ENCODE data around the gene CSE1L.
"Not testable (repeated sequence)": the region's sequence is repeated elsewhere in the genome, so short reads cannot be mapped to it uniquely, and the experiment has no call there.

GRCh38 chr20:49028177-49028576, 17.9 kb upstream of the CSE1L start:
- TF ChIP-seq, protein P1, sequence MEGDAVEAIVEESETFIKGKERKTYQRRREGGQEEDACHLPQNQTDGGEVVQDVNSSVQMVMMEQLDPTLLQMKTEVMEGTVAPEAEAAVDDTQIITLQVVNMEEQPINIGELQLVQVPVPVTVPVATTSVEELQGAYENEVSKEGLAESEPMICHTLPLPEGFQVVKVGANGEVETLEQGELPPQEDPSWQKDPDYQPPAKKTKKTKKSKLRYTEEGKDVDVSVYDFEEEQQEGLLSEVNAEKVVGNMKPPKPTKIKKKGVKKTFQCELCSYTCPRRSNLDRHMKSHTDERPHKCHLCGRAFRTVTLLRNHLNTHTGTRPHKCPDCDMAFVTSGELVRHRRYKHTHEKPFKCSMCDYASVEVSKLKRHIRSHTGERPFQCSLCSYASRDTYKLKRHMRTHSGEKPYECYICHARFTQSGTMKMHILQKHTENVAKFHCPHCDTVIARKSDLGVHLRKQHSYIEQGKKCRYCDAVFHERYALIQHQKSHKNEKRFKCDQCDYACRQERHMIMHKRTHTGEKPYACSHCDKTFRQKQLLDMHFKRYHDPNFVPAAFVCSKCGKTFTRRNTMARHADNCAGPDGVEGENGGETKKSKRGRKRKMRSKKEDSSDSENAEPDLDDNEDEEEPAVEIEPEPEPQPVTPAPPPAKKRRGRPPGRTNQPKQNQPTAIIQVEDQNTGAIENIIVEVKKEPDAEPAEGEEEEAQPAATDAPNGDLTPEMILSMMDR (IDR thresholded peaks at IDR 0.05; ENCODE audit: poor library complexity, severe bottlenecking), result not testable (repeated sequence)
- not testable (repeated sequence) for TF ChIP-seq POLR2AphosphoS5 (IDR thresholded peaks at IDR 0.05); EP300 (conservative IDR thresholded peaks at IDR 0.05; ENCODE audit: poor library complexity, severe bottlenecking); EZH2 (IDR thresholded peaks at IDR 0.05; ENCODE audit: borderline replicate concordance, insufficient read depth, low read length, poor library complexity, severe bottlenecking); TAF1 (IDR thresholded peaks at IDR 0.05; ENCODE audit: low read depth); MXI1 (conservative IDR thresholded peaks at IDR 0.05; ENCODE audit: poor library complexity, severe bottlenecking)
- TF ChIP-seq, protein P2, sequence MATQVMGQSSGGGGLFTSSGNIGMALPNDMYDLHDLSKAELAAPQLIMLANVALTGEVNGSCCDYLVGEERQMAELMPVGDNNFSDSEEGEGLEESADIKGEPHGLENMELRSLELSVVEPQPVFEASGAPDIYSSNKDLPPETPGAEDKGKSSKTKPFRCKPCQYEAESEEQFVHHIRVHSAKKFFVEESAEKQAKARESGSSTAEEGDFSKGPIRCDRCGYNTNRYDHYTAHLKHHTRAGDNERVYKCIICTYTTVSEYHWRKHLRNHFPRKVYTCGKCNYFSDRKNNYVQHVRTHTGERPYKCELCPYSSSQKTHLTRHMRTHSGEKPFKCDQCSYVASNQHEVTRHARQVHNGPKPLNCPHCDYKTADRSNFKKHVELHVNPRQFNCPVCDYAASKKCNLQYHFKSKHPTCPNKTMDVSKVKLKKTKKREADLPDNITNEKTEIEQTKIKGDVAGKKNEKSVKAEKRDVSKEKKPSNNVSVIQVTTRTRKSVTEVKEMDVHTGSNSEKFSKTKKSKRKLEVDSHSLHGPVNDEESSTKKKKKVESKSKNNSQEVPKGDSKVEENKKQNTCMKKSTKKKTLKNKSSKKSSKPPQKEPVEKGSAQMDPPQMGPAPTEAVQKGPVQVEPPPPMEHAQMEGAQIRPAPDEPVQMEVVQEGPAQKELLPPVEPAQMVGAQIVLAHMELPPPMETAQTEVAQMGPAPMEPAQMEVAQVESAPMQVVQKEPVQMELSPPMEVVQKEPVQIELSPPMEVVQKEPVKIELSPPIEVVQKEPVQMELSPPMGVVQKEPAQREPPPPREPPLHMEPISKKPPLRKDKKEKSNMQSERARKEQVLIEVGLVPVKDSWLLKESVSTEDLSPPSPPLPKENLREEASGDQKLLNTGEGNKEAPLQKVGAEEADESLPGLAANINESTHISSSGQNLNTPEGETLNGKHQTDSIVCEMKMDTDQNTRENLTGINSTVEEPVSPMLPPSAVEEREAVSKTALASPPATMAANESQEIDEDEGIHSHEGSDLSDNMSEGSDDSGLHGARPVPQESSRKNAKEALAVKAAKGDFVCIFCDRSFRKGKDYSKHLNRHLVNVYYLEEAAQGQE (IDR thresholded peaks at IDR 0.05; ENCODE audit: borderline replicate concordance), result not testable (repeated sequence)
